ENCODE data around the gene SLC44A1.

SLC44A1 gene

GRCh38 chr9:105306351-105307140 is 62.1 kb downstream of the SLC44A1 start:
- DNase-seq, result no peak

GRCh38 chr9:105307591-105308130 is 63.2 kb downstream of the SLC44A1 start:
- no peak for DNase-seq

GRCh38 chr9:105308461-105309341 is 64.2 kb downstream of the SLC44A1 start:
- no peak for DNase-seq

- DNase-seq, result no peak
Observed at GRCh38 chr9:105309531-105309931, 65.1 kb downstream of the SLC44A1 start.

GRCh38 chr9:105311306-105311705 is 66.9 kb downstream of the SLC44A1 start:
- no peak for DNase-seq

GRCh38 chr9:105313238-105313637 is 68.8 kb downstream of the SLC44A1 start:
- no peak for DNase-seq

GRCh38 chr9:105316703-105317102 is 72.3 kb downstream of the SLC44A1 start:
- no peak for DNase-seq

- no peak for DNase-seq
Observed at GRCh38 chr9:105318729-105319191, 74.3 kb downstream of the SLC44A1 start.

GRCh38 chr9:105319202-105319813 is 74.9 kb downstream of the SLC44A1 start:
- no peak for DNase-seq

GRCh38 chr9:105320568-105320967 is 76.1 kb downstream of the SLC44A1 start:
- no peak for DNase-seq

- no peak for DNase-seq
Observed at GRCh38 chr9:105328296-105328695, 83.8 kb downstream of the SLC44A1 start.

- DNase-seq, result no peak
Observed at GRCh38 chr9:105328872-105329718, 84.6 kb downstream of the SLC44A1 start.

- DNase-seq, result no peak
Observed at GRCh38 chr9:105329719-105330062, 85.2 kb downstream of the SLC44A1 start.

- no peak for DNase-seq
Observed at GRCh38 chr9:105330201-105330600, 85.8 kb downstream of the SLC44A1 start.

GRCh38 chr9:105330755-105331154 is 86.3 kb downstream of the SLC44A1 start:
- no peak for DNase-seq

GRCh38 chr9:105331160-105331559 is 86.7 kb downstream of the SLC44A1 start:
- no peak for DNase-seq

GRCh38 chr9:105331755-105332154 is 87.3 kb downstream of the SLC44A1 start:
- DNase-seq, result no peak

GRCh38 chr9:105332471-105332870 is 88.0 kb downstream of the SLC44A1 start:
- DNase-seq, result no peak

GRCh38 chr9:105333076-105333475 is 88.6 kb downstream of the SLC44A1 start:
- DNase-seq, result no peak

- DNase-seq, result no peak
Observed at GRCh38 chr9:105333811-105334210, 89.4 kb downstream of the SLC44A1 start.

- DNase-seq, result no peak
Observed at GRCh38 chr9:105338308-105338707, 93.9 kb downstream of the SLC44A1 start.

- no peak for DNase-seq
Observed at GRCh38 chr9:105339849-105340248, 95.4 kb downstream of the SLC44A1 start.

Measured in NCI-H1105 (cell line).